SK-N-SH treated with all-trans-retinoic acid at 6 μM for 48 hours (cell line): Measurements from ENCODE around the gene OR52A5.

Source experiments
- ATAC-seq: fragments of 200-7000 bp; cut with Tn5 transposase; 3 replicates; pipeline ENCODE4 v1.9.1; 2020; ENCODE audit warnings: mild to moderate bottlenecking, moderate library complexity
- ARNTL ChIP-seq: fragments of 450-650 bp; formaldehyde crosslinking; IDR thresholded peaks from 2 replicates; pipeline ENCODE4 v1.5.0; 2020; ENCODE audit warnings: low read depth, mild to moderate bottlenecking, moderate library complexity, borderline replicate concordance
- CSDC2 ChIP-seq: fragments of 250-450 bp; sonication (Bioruptor Pico); IDR thresholded peaks from 2 replicates; pipeline ENCODE4 v1.5.0; 2020; ENCODE audit warnings: mild to moderate bottlenecking, moderate library complexity
- ESRRG ChIP-seq: fragments of 250-450 bp; sonication (Bioruptor Pico); IDR thresholded peaks from 2 replicates; pipeline ENCODE4 v1.6.1; 2021; ENCODE audit warnings: mild to moderate bottlenecking
- ISL1 ChIP-seq: fragments of 250-450 bp; sonication (Bioruptor Pico); IDR thresholded peaks from 2 replicates; pipeline ENCODE4 v2.1.2; 2022; ENCODE audit warnings: mild to moderate bottlenecking, moderate library complexity
- PATZ1 ChIP-seq: fragments of 250-450 bp; sonication (Bioruptor Pico); IDR thresholded peaks from 2 replicates; pipeline ENCODE4 v1.8.0; 2020; ENCODE audit warnings: mild to moderate bottlenecking, moderate library complexity, borderline replicate concordance
- PPARA ChIP-seq: fragments of 250-450 bp; sonication (Bioruptor Pico); IDR thresholded peaks from 2 replicates; pipeline ENCODE4 v1.5.0; 2020; ENCODE audit warnings: mild to moderate bottlenecking, borderline replicate concordance
- TCF4 ChIP-seq: fragments of 250-450 bp; sonication (Bioruptor Pico); IDR thresholded peaks from 2 replicates; pipeline ENCODE4 v1.8.0; 2021; ENCODE audit warnings: mild to moderate bottlenecking, moderate library complexity, borderline replicate concordance
- TOX ChIP-seq: fragments of 250-450 bp; sonication (Bioruptor Pico); IDR thresholded peaks from 2 replicates; pipeline ENCODE4 v1.8.0; 2021; ENCODE audit warnings: mild to moderate bottlenecking, moderate library complexity, borderline replicate concordance
- TSHZ2 ChIP-seq: fragments of 250-450 bp; sonication (Bioruptor Pico); IDR thresholded peaks from 2 replicates; pipeline ENCODE4 v1.5.0; 2020; ENCODE audit warnings: mild to moderate bottlenecking, moderate library complexity
- ZC3H10 ChIP-seq: fragments of 250-450 bp; sonication (Bioruptor Pico); IDR thresholded peaks from 2 replicates; pipeline ENCODE4 v1.5.1; 2021; ENCODE audit warnings: mild to moderate bottlenecking, moderate library complexity
- ZFP3 ChIP-seq: fragments of 250-450 bp; sonication (Bioruptor Pico); IDR thresholded peaks from 2 replicates; pipeline ENCODE4 v1.5.0; 2020; ENCODE audit warnings: mild to moderate bottlenecking, moderate library complexity
- ZFP30 ChIP-seq: fragments of 450-650 bp; formaldehyde crosslinking; IDR thresholded peaks from 2 replicates; pipeline ENCODE4 v1.5.0; 2022; ENCODE audit warnings: mild to moderate bottlenecking, moderate library complexity
- ZNF565 ChIP-seq: fragments of 450-650 bp; formaldehyde crosslinking; conservative IDR thresholded peaks from 2 replicates; pipeline ENCODE4 v1.5.0; 2020; ENCODE audit warnings: low read depth, mild to moderate bottlenecking, moderate library complexity
- ZNF70 ChIP-seq: fragments of 450-650 bp; formaldehyde crosslinking; IDR thresholded peaks from 2 replicates; pipeline ENCODE4 v1.5.0; 2020; ENCODE audit warnings: mild to moderate bottlenecking, moderate library complexity
- ZNF8 ChIP-seq: fragments of 450-650 bp; formaldehyde crosslinking; IDR thresholded peaks from 2 replicates; pipeline ENCODE4 v1.5.0; 2020; ENCODE audit warnings: mild to moderate bottlenecking, moderate library complexity
- TF ChIP-seq, protein P1 (sequence below): fragments of 250-450 bp; sonication (Bioruptor Pico); IDR thresholded peaks from 2 replicates; pipeline ENCODE4 v1.5.1; 2021; ENCODE audit warnings: mild to moderate bottlenecking, moderate library complexity
- TF ChIP-seq, protein P2 (sequence below): fragments of 250-450 bp; sonication (Bioruptor Pico); IDR thresholded peaks from 2 replicates; pipeline ENCODE4 v1.8.0; 2021; ENCODE audit warnings: low read depth, mild to moderate bottlenecking, moderate library complexity, borderline replicate concordance

OR52A5 gene

GRCh38 chr11:5096011-5096410, 42.1 kb downstream of the OR52A5 start:
- ATAC-seq = no peak
- TF ChIP-seq ZFP30 (CRISPR knock-in tag) (no peak), ZC3H10 (CRISPR knock-in tag) (no peak), ZNF70 (CRISPR knock-in tag) (no peak), TOX (CRISPR knock-in tag) (no peak), CSDC2 (CRISPR knock-in tag) (no peak), ISL1 (no peak), PPARA (CRISPR knock-in tag) (no peak), TSHZ2 (CRISPR knock-in tag) (no peak), ZFP3 (CRISPR knock-in tag) (no peak), ARNTL (no peak)

- ATAC-seq = no peak
- TF ChIP-seq TSHZ2 (CRISPR knock-in tag) (no peak), CSDC2 (CRISPR knock-in tag) (no peak), ZC3H10 (CRISPR knock-in tag) (no peak), TCF4 (no peak), PPARA (CRISPR knock-in tag) (no peak), ESRRG (CRISPR knock-in tag) (no peak), PATZ1 (no peak)
- TF ChIP-seq, protein P1, sequence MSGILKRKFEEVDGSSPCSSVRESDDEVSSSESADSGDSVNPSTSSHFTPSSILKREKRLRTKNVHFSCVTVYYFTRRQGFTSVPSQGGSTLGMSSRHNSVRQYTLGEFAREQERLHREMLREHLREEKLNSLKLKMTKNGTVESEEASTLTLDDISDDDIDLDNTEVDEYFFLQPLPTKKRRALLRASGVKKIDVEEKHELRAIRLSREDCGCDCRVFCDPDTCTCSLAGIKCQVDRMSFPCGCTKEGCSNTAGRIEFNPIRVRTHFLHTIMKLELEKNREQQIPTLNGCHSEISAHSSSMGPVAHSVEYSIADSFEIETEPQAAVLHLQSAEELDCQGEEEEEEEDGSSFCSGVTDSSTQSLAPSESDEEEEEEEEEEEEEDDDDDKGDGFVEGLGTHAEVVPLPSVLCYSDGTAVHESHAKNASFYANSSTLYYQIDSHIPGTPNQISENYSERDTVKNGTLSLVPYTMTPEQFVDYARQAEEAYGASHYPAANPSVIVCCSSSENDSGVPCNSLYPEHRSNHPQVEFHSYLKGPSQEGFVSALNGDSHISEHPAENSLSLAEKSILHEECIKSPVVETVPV (CRISPR knock-in tag) = no peak
- TF ChIP-seq, protein P2, sequence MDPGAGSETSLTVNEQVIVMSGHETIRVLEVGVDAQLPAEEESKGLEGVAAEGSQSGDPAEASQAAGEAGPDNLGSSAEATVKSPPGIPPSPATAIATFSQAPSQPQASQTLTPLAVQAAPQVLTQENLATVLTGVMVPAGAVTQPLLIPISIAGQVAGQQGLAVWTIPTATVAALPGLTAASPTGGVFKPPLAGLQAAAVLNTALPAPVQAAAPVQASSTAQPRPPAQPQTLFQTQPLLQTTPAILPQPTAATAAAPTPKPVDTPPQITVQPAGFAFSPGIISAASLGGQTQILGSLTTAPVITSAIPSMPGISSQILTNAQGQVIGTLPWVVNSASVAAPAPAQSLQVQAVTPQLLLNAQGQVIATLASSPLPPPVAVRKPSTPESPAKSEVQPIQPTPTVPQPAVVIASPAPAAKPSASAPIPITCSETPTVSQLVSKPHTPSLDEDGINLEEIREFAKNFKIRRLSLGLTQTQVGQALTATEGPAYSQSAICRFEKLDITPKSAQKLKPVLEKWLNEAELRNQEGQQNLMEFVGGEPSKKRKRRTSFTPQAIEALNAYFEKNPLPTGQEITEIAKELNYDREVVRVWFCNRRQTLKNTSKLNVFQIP (CRISPR knock-in tag) = no peak
These were observed 45.2 kb downstream of the OR52A5 start for GRCh38 chr11:5092821-5093585.

DNA sequence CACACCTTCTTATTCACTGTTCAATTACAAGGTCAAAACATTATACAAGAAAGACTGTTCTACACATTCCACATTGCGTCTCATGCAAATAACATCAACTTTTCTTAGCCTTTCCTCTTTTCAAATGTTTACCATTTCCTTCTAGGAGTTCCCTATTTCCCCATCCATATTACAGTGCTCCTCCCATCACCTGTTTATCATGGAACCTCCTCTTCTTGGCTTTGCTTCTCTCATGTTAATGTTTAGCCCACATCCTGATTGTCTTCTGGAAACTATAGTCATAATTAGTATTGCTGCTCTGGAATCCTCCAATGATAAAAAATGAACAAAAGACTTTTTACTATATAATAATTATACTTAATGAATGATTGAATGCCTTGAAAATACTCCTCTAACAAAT, 47.5 kb downstream of the OR52A5 start:
- TF ChIP-seq ZC3H10 (CRISPR knock-in tag) (no peak), ZNF8 (CRISPR knock-in tag) (no peak), ZNF565 (CRISPR knock-in tag) (no peak), TCF4 (no peak), ZFP3 (CRISPR knock-in tag) (no peak)
- TF ChIP-seq, all 23 proteins: peak for 0
- ATAC-seq = no peak
